ENCODE data around the gene C17orf113.
"Not testable (repeated sequence)": the region's sequence is repeated elsewhere in the genome, so short reads cannot be mapped to it uniquely, and the experiment has no call there.

Gene C17orf113

GRCh38 chr17:42013740-42014139 is 36.7 kb downstream of the C17orf113 start:
- DNase-seq, result not testable (repeated sequence)

DNA sequence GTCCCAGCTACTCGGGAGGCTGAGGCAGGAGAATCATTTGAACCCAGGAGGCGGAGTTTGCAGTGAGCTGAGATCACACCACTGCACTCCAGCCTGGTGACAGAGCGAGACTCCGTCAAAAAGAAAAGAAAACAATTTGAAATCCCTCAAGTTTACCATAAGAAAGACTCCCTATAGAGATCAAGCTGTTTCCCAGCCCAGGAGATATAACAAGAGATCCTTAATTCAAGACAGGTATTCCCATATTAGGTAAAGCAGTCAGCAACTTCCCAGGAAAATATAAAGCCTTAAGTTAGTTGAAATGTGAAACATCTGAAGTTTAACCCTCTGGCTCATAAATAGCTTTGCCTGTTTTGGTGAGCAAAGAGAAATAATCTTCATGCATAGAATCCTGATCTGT is 38.0 kb downstream of the C17orf113 start:
- not testable (repeated sequence) for DNase-seq

- DNase-seq, result no peak
Observed at GRCh38 chr17:42010898-42011516, 39.4 kb downstream of the C17orf113 start.

DNA sequence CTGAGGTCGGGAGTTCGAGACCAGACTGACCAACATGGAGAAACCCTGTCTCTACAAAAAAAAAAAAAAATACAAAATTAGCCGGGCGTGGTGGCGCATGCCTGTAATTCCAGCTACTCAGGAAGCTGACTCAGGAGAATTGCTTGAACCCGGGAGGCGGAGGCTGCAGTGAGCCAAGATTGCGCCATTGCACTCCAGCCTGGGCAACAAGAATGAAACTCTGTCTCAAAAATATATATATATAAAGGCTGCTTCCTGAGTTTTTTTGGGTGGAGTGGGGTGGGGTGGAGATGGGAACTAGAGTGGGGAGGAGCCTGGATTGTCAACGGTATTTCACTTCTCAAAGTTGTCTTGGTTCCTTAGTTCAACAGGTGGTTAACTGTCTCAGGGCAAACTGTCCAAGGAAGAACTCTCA is 40.1 kb downstream of the C17orf113 start:
- DNase-seq, result not testable (repeated sequence)

- DNase-seq, result no peak
Observed at GRCh38 chr17:42009170-42009569, 41.2 kb downstream of the C17orf113 start.

DNA sequence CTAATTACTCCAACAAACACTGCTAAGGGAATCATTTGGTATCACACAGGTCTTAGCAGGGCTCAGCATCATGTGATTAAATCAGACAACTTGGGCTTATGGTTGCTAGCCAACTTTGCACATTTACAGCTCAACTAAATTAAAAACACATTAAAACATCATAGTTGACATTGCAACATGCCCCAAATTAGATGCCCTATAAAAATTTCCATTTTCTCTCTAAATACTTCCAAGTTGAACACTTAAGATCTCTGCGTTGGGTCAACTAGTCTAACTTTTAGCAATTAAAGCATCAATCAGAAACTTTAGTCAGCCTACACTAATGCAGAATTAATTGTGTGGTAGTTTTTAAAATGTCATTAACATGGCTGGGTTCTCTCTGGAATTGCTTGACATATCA is 45.2 kb downstream of the C17orf113 start:
- no peak for DNase-seq

DNA sequence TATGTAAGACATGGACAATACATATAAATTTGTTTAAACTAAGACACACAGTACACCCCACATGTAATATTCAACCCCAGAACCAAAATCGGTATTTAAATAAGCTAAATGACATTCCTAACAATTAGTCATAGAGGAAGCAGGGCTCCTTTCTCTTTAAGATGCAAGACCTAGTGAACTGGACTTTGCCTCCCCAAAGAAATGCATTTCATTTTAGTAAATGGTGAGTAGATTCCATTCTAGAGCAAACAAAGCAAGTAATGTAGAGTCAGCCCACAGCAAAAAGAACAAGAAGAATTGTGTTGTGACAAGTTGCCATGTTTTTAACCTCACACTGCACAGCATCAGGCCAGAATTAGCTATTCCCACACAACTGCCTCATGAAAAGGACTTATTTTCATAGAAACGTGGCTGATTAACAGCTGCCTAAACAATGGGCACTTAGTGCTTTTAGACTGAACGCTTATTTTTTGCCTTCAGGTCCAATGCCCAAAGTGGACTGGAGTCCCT is 47.6 kb downstream of the C17orf113 start:
- DNase-seq, result no peak

GRCh38 chr17:42002175-42002791 is 48.1 kb downstream of the C17orf113 start:
- DNase-seq, result no peak

DNA sequence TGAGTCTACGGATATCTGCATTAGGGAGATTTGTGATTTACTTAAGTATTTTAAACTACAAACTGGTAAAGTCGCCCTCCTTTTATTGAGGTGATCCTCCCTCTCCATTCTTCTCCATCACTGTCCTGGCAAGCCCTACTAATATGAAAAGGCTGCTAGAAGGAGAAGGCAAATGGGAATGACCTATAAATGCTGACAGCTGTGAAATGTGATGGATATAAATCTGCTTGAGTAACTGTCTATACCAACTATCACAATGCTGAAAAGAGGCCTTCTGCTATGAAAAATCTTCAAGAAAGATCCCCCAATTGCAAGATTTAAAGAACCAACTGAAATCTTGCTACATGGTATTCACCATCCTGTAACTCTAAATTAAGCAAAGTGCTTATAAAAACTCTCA is 48.7 kb downstream of the C17orf113 start:
- DNase-seq, result no peak

GRCh38 chr17:42000413-42001133 is 49.8 kb downstream of the C17orf113 start:
- DNase-seq, result no peak

DNA sequence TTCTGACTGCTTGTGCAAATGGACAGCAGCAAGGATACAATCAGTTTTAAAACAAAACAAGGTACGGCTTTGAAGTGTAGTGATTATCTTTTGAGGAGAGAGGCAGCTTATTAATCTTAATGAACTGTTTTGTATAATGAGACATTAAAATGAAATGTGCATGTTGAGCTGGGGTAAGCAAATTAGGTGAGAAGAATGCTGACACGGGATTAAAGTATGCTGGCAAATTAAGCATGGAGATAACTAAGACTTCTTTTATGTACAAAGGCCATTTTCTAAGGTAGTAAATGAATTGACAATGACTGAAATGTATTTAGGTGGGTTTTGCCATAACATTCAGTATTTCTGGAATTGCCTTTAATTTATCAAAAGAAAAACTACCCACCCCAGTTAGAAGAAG is 51.9 kb downstream of the C17orf113 start:
- DNase-seq, result no peak

DNA sequence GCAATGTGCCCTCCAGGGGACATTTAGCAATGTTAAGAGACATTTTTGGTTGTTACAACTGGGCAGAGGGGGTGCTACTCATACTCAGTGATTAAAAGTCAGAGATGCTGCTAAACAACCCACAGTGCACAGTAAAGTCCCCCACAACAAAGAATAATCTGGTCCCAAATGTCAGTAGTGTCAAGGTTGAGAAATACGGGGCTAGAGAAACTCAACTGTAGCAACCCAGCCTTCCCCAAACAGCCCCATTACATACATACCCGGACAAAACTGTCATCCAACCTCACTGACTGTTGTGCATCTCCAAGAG is 53.6 kb downstream of the C17orf113 start:
- DNase-seq, result no peak

DNA sequence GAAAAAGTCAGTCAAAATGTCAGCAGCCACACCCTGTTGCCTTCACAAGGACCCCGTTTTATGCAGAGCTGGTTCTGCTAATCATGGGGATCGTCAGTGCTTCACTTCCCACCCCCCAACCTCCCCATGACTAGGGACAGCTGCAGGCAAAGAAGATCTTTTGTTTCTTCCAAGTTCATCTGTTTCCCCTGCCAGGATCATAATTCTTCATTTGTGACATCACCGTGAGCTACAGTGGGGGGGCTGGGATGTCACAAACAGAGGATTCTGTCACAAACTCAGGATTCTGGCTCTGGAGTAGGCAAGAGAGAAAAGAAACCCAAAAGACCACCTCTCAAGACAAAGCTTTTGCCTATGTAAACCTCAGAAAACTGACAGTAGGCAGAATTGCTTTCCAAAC is 57.8 kb downstream of the C17orf113 start:
- no peak for DNase-seq

- no peak for DNase-seq
Observed at GRCh38 chr17:41989702-41990419, 60.5 kb downstream of the C17orf113 start.

- DNase-seq, result no peak
Observed at GRCh38 chr17:41988418-41988817, 62.0 kb downstream of the C17orf113 start.
